Measurements from ENCODE around the gene OGFOD1.

OGFOD1 gene

DNA sequence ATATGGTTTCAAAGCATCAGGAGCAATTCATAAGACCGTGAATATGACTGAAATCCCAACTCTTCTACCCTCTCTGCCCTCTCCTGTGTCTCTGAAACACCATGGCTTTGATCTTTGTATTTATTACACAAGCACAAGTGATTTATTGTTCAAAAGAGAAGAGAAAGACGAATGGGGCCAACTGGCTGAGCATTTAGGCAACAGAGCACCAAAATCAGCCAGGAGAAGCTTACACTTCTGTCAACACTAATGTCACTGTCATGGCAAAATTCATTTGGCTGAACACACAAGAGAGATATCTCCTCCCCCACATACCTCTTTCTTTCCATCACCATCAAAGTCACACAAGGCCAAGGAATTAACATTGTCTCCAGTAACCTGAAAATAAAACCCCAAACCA, 59.2 kb downstream of the OGFOD1 start:
- Histone ChIP-seq H3K9ac (ENCODE audit: low read length) (no peak overlapping the region), H3K79me1 (replicated peaks; ENCODE audit: low read length, poor library complexity, severe bottlenecking) (peaks cover 15% of the 10 kb centered on the region), H2BK120ac (ENCODE audit: low read depth, low read length) (no peak overlapping the region), H4K91ac (ENCODE audit: low read length) (no peak overlapping the region), H2BK15ac (ENCODE audit: low read depth, poor library complexity, severe bottlenecking) (no peak overlapping the region), H3K4ac (ENCODE audit: low read depth in 1 of 2, low read length in 2 of 2) (no peak overlapping the region), H3K18ac (ENCODE audit: low read depth in 1 of 2, low read length in 2 of 2) (no peak overlapping the region), H2AFZ (ENCODE audit: low read depth, low read length) (no peak overlapping the region), H2BK5ac (ENCODE audit: low read depth, low read length, poor library complexity, severe bottlenecking) (no peak overlapping the region), H3K9me3 (ENCODE audit: control insufficient read depth, low read length) (no peaks in the 10 kb centered on the region), H3K4me2 (ENCODE audit: low read length, poor library complexity, severe bottlenecking) (no peak overlapping the region), H3K23ac (ENCODE audit: low read length in 2 of 2) (no peak overlapping the region), H3K27me3 (ENCODE audit: control insufficient read depth in 1 of 2, insufficient read depth in 1 of 2, low read length in 2 of 2) (no peaks in the 10 kb centered on the region), H4K8ac (ENCODE audit: low read length) (no peak overlapping the region), H3K27ac (ENCODE audit: low read length, poor library complexity, severe bottlenecking) (no peak overlapping the region), H3K14ac (ENCODE audit: low read length in 2 of 2) (no peak overlapping the region), H2AK5ac (ENCODE audit: low read length, severe bottlenecking) (no peak overlapping the region), H3K4me1 (ENCODE audit: control insufficient read depth, insufficient read depth, low read depth, low read length) (peaks cover 1% of the 10 kb centered on the region), H2BK12ac (ENCODE audit: low read length in 2 of 2) (no peak overlapping the region), H3K4me3 (ENCODE audit: insufficient read depth in 1 of 2, low read depth in 1 of 2, low read length in 2 of 2) (no peak overlapping the region), H3K36me3 (ENCODE audit: control insufficient read depth in 1 of 2, insufficient read depth in 2 of 2, low read depth in 1 of 2, low read length in 2 of 2) (peaks cover 10 to 67% of the 10 kb centered on the region in 2 experiments)
- DNase-seq: no peak
- WGBS: 88% methylated on average over 2 of the region's 2 CpGs

DNA sequence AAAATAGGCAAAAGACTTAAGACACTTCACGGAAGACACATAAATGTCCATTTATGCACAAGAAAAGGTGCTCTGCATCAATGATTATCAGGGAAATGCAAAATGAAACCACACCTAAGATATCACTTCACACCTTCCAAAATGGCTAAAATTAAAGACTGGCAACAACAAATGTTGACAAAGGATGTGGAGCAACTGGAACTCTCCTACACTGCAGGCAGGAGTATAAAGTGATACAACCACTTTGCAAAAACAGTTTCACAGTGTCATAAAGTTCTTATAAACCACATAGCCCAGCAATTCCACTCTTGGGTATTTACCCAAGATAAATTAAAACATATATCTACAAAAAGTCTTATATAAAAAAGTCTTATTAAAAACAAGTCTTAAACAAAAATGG, 60.7 kb downstream of the OGFOD1 start:
- Histone ChIP-seq H2AK5ac (ENCODE audit: low read length, severe bottlenecking) (no peak overlapping the region), H3K9ac (ENCODE audit: low read length) (no peak overlapping the region), H3K27me3 (ENCODE audit: control insufficient read depth in 1 of 2, insufficient read depth in 1 of 2, low read length in 2 of 2) (no peaks in the 10 kb centered on the region), H3K9me3 (ENCODE audit: control insufficient read depth, low read length) (no peaks in the 10 kb centered on the region), H4K8ac (ENCODE audit: low read length) (no peak overlapping the region), H3K23ac (ENCODE audit: low read length in 2 of 2) (no peak overlapping the region), H2BK15ac (ENCODE audit: low read depth, poor library complexity, severe bottlenecking) (no peak overlapping the region), H3K27ac (ENCODE audit: low read length, poor library complexity, severe bottlenecking) (no peak overlapping the region), H3K4me2 (ENCODE audit: low read length, poor library complexity, severe bottlenecking) (no peak overlapping the region), H3K79me1 (replicated peaks; ENCODE audit: low read length, poor library complexity, severe bottlenecking) (peaks cover 20% of the 10 kb centered on the region), H3K4me1 (ENCODE audit: control insufficient read depth, insufficient read depth, low read depth, low read length) (peaks cover 1% of the 10 kb centered on the region), H2BK5ac (ENCODE audit: low read depth, low read length, poor library complexity, severe bottlenecking) (no peak overlapping the region), H2AFZ (ENCODE audit: low read depth, low read length) (no peak overlapping the region), H3K36me3 (ENCODE audit: control insufficient read depth in 1 of 2, insufficient read depth in 2 of 2, low read depth in 1 of 2, low read length in 2 of 2) (peaks cover 10 to 59% of the 10 kb centered on the region in 2 experiments), H3K18ac (ENCODE audit: low read depth in 1 of 2, low read length in 2 of 2) (no peak overlapping the region), H2BK12ac (ENCODE audit: low read length in 2 of 2) (no peak overlapping the region), H4K91ac (ENCODE audit: low read length) (no peak overlapping the region), H3K14ac (ENCODE audit: low read length in 2 of 2) (no peak overlapping the region), H3K4ac (ENCODE audit: low read depth in 1 of 2, low read length in 2 of 2) (no peak overlapping the region), H3K4me3 (ENCODE audit: insufficient read depth in 1 of 2, low read depth in 1 of 2, low read length in 2 of 2) (no peak overlapping the region), H2BK120ac (ENCODE audit: low read depth, low read length) (no peak overlapping the region)
- 98% methylated on average over 1 of the region's 1 CpG for WGBS
- no peak for DNase-seq

DNA sequence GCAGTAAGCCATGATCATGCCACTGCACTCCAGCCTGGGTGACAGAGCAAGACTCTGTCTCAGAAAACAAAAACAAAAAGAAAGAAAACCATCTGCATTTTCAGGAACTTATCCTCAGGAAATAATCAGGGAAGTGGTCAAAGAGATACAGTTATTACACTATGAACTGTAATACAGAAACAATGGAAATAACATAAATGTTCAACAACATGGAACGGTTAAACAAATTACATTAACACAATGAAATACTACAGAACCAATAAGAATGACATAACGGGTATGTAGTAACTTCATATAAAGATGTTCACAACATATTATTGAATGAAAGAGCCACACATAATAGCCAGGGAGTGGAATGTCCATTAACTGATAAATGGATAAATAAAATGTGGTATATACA, 61.7 kb downstream of the OGFOD1 start:
- Histone ChIP-seq H3K27me3 (ENCODE audit: control insufficient read depth in 1 of 2, insufficient read depth in 1 of 2, low read length in 2 of 2) (no peaks in the 10 kb centered on the region), H2BK12ac (ENCODE audit: low read length in 2 of 2) (no peak overlapping the region), H4K8ac (ENCODE audit: low read length) (no peak overlapping the region), H2BK5ac (ENCODE audit: low read depth, low read length, poor library complexity, severe bottlenecking) (no peak overlapping the region), H3K27ac (ENCODE audit: low read length, poor library complexity, severe bottlenecking) (no peak overlapping the region), H2BK15ac (ENCODE audit: low read depth, poor library complexity, severe bottlenecking) (no peak overlapping the region), H3K4me2 (ENCODE audit: low read length, poor library complexity, severe bottlenecking) (no peak overlapping the region), H3K4me1 (ENCODE audit: control insufficient read depth, insufficient read depth, low read depth, low read length) (peaks cover 3% of the 10 kb centered on the region), H4K91ac (ENCODE audit: low read length) (no peak overlapping the region), H3K18ac (ENCODE audit: low read depth in 1 of 2, low read length in 2 of 2) (no peak overlapping the region), H3K36me3 (ENCODE audit: control insufficient read depth in 1 of 2, insufficient read depth in 2 of 2, low read depth in 1 of 2, low read length in 2 of 2) (peaks cover 8 to 55% of the 10 kb centered on the region in 2 experiments), H2BK120ac (ENCODE audit: low read depth, low read length) (no peak overlapping the region), H3K23ac (ENCODE audit: low read length in 2 of 2) (no peak overlapping the region), H2AFZ (ENCODE audit: low read depth, low read length) (no peak overlapping the region), H3K4me3 (ENCODE audit: insufficient read depth in 1 of 2, low read depth in 1 of 2, low read length in 2 of 2) (no peak overlapping the region), H3K79me1 (replicated peaks; ENCODE audit: low read length, poor library complexity, severe bottlenecking) (peaks cover 22% of the 10 kb centered on the region), H3K14ac (ENCODE audit: low read length in 2 of 2) (no peak overlapping the region), H2AK5ac (ENCODE audit: low read length, severe bottlenecking) (no peak overlapping the region), H3K4ac (ENCODE audit: low read depth in 1 of 2, low read length in 2 of 2) (no peak overlapping the region), H3K9ac (ENCODE audit: low read length) (no peak overlapping the region), H3K9me3 (ENCODE audit: control insufficient read depth, low read length) (no peaks in the 10 kb centered on the region)
- WGBS: no CpG with 5 or more reads among the region's 2 CpGs
- no peak for DNase-seq

DNA sequence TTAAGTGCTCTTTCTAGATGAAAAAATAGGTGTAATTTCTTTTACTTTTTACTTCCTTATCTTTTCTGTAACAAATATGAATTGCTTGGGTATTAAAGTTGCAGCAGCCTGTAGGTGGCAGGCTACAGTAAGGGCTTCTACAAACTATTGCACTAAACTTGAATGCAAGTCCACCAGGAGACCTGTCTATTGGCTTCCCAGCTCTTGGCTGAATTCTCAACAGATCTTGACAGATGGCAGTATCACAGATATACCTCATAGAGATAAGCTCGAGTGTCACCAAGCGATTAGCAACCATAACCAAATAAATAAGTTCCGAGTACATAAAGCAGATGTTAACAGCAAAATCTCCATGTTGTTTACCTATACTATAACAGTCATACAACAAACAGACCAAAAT, 62.6 kb downstream of the OGFOD1 start:
- Histone ChIP-seq H3K9me3 (ENCODE audit: control insufficient read depth, low read length) (no peaks in the 10 kb centered on the region), H3K9ac (ENCODE audit: low read length) (peak overlapping the region; percentile 23), H3K79me1 (replicated peaks; ENCODE audit: low read length, poor library complexity, severe bottlenecking) (peaks cover 24% of the 10 kb centered on the region), H3K4me3 (ENCODE audit: insufficient read depth in 1 of 2, low read depth in 1 of 2, low read length in 2 of 2) (no peak overlapping the region), H3K27ac (ENCODE audit: low read length, poor library complexity, severe bottlenecking) (no peak overlapping the region), H3K23ac (ENCODE audit: low read length in 2 of 2) (no peak overlapping the region), H3K18ac (ENCODE audit: low read depth in 1 of 2, low read length in 2 of 2) (no peak overlapping the region), H4K91ac (ENCODE audit: low read length) (no peak overlapping the region), H2BK120ac (ENCODE audit: low read depth, low read length) (no peak overlapping the region), H2AFZ (ENCODE audit: low read depth, low read length) (no peak overlapping the region), H3K4ac (ENCODE audit: low read depth in 1 of 2, low read length in 2 of 2) (no peak overlapping the region), H3K4me1 (ENCODE audit: control insufficient read depth, insufficient read depth, low read depth, low read length) (peaks cover 6% of the 10 kb centered on the region), H3K36me3 (ENCODE audit: control insufficient read depth in 1 of 2, insufficient read depth in 2 of 2, low read depth in 1 of 2, low read length in 2 of 2) (peaks cover 4 to 46% of the 10 kb centered on the region in 2 experiments), H3K14ac (ENCODE audit: low read length in 2 of 2) (no peak overlapping the region), H2BK5ac (ENCODE audit: low read depth, low read length, poor library complexity, severe bottlenecking) (no peak overlapping the region), H3K4me2 (ENCODE audit: low read length, poor library complexity, severe bottlenecking) (no peak overlapping the region), H2BK15ac (ENCODE audit: low read depth, poor library complexity, severe bottlenecking) (no peak overlapping the region), H2AK5ac (ENCODE audit: low read length, severe bottlenecking) (no peak overlapping the region), H3K27me3 (ENCODE audit: control insufficient read depth in 1 of 2, insufficient read depth in 1 of 2, low read length in 2 of 2) (no peaks in the 10 kb centered on the region), H4K8ac (ENCODE audit: low read length) (no peak overlapping the region), H2BK12ac (ENCODE audit: low read length in 2 of 2) (no peak overlapping the region)
- WGBS: 63% methylated on average over 2 of the region's 3 CpGs
- peak; percentile 75 for DNase-seq

Data from mesenchymal stem cell (in vitro differentiated cells and primary cell).